GM12878 (cell line): ENCODE data around the gene PYGO2. TPM values are rescaled to one million over a fixed set of nuclear protein-coding genes. Genes with fewer than 3 reads are reported as not detected.

ENCODE experiments used
- ATAC-seq: fragments of 200-7000 bp; cut with Tn5 transposase; 3 replicates; pipeline ENCODE4 v1.9.1; 2020; ENCODE audit warnings: mild to moderate bottlenecking, moderate library complexity
- BruUV-seq: library from RNA; stranded (reverse); fragments of 400-500 nt; replicated peaks from 2 replicates; lab custom pipeline; 2021; lab: Mats Ljungman, UMichigan
- CTCF ChIA-PET: fragments of 300-600 bp; sonication (Branson Sonifier 250); formaldehyde crosslinking; extraction: SDS; loops from one replicate; lab custom pipeline; 2021; ENCODE audit warnings: inconsistent platforms; lab: Yijun Ruan, JAX
- POLR2A ChIA-PET: fragments of 350-600 bp; formaldehyde crosslinking; extraction: SDS; loops from one replicate; lab custom pipeline; 2021; ENCODE audit warnings: inconsistent platforms; lab: Charles Lee
- RAD21 ChIA-PET: fragments of 300-600 bp; sonication (Branson Sonifier 250); formaldehyde crosslinking; loops from one replicate; lab custom pipeline; 2023; ENCODE audit warnings: antibody characterized with exemption; ENCODE audit not compliant: unreplicated experiment; lab: Charles Lee
- SMC1A ChIA-PET: fragments of 300-600 bp; sonication (Branson Sonifier 250); formaldehyde crosslinking; loops from one replicate; lab custom pipeline; 2023; ENCODE audit not compliant: unreplicated experiment, uncharacterized antibody; lab: Charles Lee
- DNase-seq: peaks from one replicate; pipeline ENCODE4 v3.0.0-alpha.2; 2011; ENCODE audit warnings: low read depth, low spot score
- FAIRE-seq: peaks from 3 replicates; lab custom pipeline; 2011; peaks lifted over from hg19 to GRCh38; lab: Jason Lieb, UNC
- H2AFZ ChIP-seq: 2 replicates; pipeline ENCODE4 v1.6.0; 2011; ENCODE audit warnings: low read depth, low read length, control low read depth; ENCODE audit not compliant: control insufficient read depth
- H3K27ac ChIP-seq: 2 replicates; pipeline ENCODE4 v1.5.1; 2011; ENCODE audit warnings: control low read depth; ENCODE audit not compliant: control insufficient read depth, insufficient read depth
- H3K27me3 ChIP-seq, 2 experiments: replicated peaks in 1 of 2; 2 replicates each; pipeline versions ENCODE4 v1.6.0 to v1.6.1; 2011; ENCODE audit warnings: low read length in 1 of 2; ENCODE audit not compliant: control insufficient read depth in 2 of 2, insufficient read depth in 2 of 2
- H3K36me3 ChIP-seq, 2 experiments: 2 replicates each; pipeline ENCODE4 v1.5.1; 2011; ENCODE audit warnings: low read length in 1 of 2; ENCODE audit not compliant: control insufficient read depth in 2 of 2, insufficient read depth in 2 of 2
- H3K4me1 ChIP-seq: 2 replicates; pipeline ENCODE4 v1.6.1; 2011; ENCODE audit warnings: mild to moderate bottlenecking, low read length, moderate library complexity, mixed read lengths; ENCODE audit not compliant: control insufficient read depth, insufficient read depth
- H3K4me2 ChIP-seq: 2 replicates; pipeline ENCODE4 v1.6.0; 2011; ENCODE audit warnings: control low read depth; ENCODE audit not compliant: control insufficient read depth, insufficient read depth
- H3K4me3 ChIP-seq: fragments of 200-600 bp; sonication (generic); 2 replicates; pipeline ENCODE4 v1.5.1; 2016
- H3K79me2 ChIP-seq: 2 replicates; pipeline ENCODE4 v1.6.0; 2011; ENCODE audit warnings: low read length; ENCODE audit not compliant: control insufficient read depth, insufficient read depth
- H3K9ac ChIP-seq: 2 replicates; pipeline ENCODE4 v1.8.0; 2011; ENCODE audit warnings: low read length, control low read depth, mixed read lengths; ENCODE audit not compliant: control insufficient read depth, insufficient read depth
- H3K9me3 ChIP-seq: replicated peaks from 3 replicates; pipeline ENCODE4 v1.5.1; 2011; ENCODE audit warnings: mild to moderate bottlenecking, low read length; ENCODE audit not compliant: control insufficient read depth, insufficient read depth
- H4K20me1 ChIP-seq: 2 replicates; pipeline ENCODE4 v1.6.0; 2011; ENCODE audit not compliant: control insufficient read depth, insufficient read depth
- CHD4 ChIP-seq: fragments of 200-600 bp; sonication (generic); IDR thresholded peaks from 2 replicates; pipeline ENCODE4 v1.6.1; 2016; ENCODE audit warnings: mild to moderate bottlenecking
- E2F8 ChIP-seq: fragments of 450-650 bp; IDR thresholded peaks from 2 replicates; pipeline ENCODE4 v1.6.1; 2018; ENCODE audit warnings: mild to moderate bottlenecking, low read depth, moderate library complexity; ENCODE audit not compliant: partially characterized antibody
- EED ChIP-seq: sonication (generic); IDR thresholded peaks from 2 replicates; pipeline ENCODE4 v1.6.1; 2016; ENCODE audit warnings: antibody characterized with exemption, low read depth
- EZH2 ChIP-seq: IDR thresholded peaks from 2 replicates; pipeline ENCODE4 v1.6.1; 2012; ENCODE audit warnings: low read depth, mild to moderate bottlenecking, control low read depth, inconsistent platforms, low read length, borderline replicate concordance; ENCODE audit not compliant: control insufficient read depth
- GATAD2B ChIP-seq: fragments of 450-650 bp; conservative IDR thresholded peaks from 2 replicates; pipeline ENCODE4 v1.6.1; 2017; ENCODE audit warnings: low read depth, mild to moderate bottlenecking, moderate library complexity
- JUND ChIP-seq: IDR thresholded peaks from 2 replicates; pipeline ENCODE4 v1.6.1; 2012; ENCODE audit warnings: low read depth, mild to moderate bottlenecking, low read length, improper control_type of control experiment, moderate library complexity
- MYB ChIP-seq: fragments of 150-350 bp; IDR thresholded peaks from 2 replicates; pipeline ENCODE4 v1.6.1; 2014; ENCODE audit warnings: mild to moderate bottlenecking, low read depth, low read length, borderline replicate concordance
- NKRF ChIP-seq: fragments of 450-650 bp; conservative IDR thresholded peaks from 2 replicates; pipeline ENCODE4 v1.6.1; 2017; ENCODE audit warnings: mild to moderate bottlenecking, moderate library complexity
- POLR2A ChIP-seq: IDR thresholded peaks from 2 replicates; pipeline ENCODE4 v1.6.1; 2011; ENCODE audit warnings: low read depth, mild to moderate bottlenecking, low read length
- STAT3 ChIP-seq: IDR thresholded peaks from 2 replicates; pipeline ENCODE4 v1.6.1; 2011; ENCODE audit warnings: low read depth, low read length, improper control_type of control experiment
- ZBTB33 ChIP-seq: fragments of 450-650 bp; IDR thresholded peaks from 2 replicates; pipeline ENCODE4 v1.6.1; 2017; ENCODE audit warnings: mild to moderate bottlenecking
- ZNF207 ChIP-seq: fragments of 450-650 bp; IDR thresholded peaks from 2 replicates; pipeline ENCODE4 v1.6.1; 2014; ENCODE audit warnings: antibody characterized with exemption, mild to moderate bottlenecking, borderline replicate concordance
- WGBS: methylation state at CpG from one replicate; pipeline ENCODE4 v1.1.6; 2016; ENCODE audit warnings: low lambda C conversion rate; ENCODE audit not compliant: insufficient replicate concordance, insufficient coverage; ENCODE audit errors: missing lambda C conversion rate; 5-methylcytosine and 5-hydroxymethylcytosine counted together
- in situ Hi-C: fragments of 300-500 bp; cut with MboI; formaldehyde crosslinking; loops from 9 replicates; pipeline ENCODE4 v1.14.3; 2018; ENCODE audit warnings: mixed read lengths
- intact Hi-C: fragments of 100-400 bp; cut with micrococcal nuclease; formaldehyde crosslinking; loops from one replicate; pipeline ENCODE4 v1.14.2; 2022; ENCODE audit not compliant: unreplicated experiment
- polyA plus RNA-seq, 11 experiments: library from polyadenylated mRNA; depleted of rRNA in 4 of 11; unstranded in 6 of 11; stranded (reverse) in 5 of 11; fragments of >200 nt; fragmentation: Nextera tagmentation in 4 of 11; fragmentation: Illumina TruSeq in 1 of 11; extraction: Ambion mirVana in 4 of 11; extraction: Trizol in 1 of 11; gene quantifications; 1 replicate in 1 of 11; 2 replicates in 10 of 11; pipeline versions ENCODE4 v1.2.1 to v1.2.3, GENCODE V29; 2011 to 2016; ENCODE audit warnings: inconsistent platforms in 2 of 11, missing spikeins in 2 of 11, low read depth in 1 of 11
- total RNA-seq, 4 experiments: library from RNA; depleted of rRNA in 3 of 4; stranded (reverse); fragments of >200 nt in 3 of 4; fragmentation: Illumina TruSeq in 1 of 4; extraction: Trizol in 1 of 4; gene quantifications; 2 replicates each; pipeline versions ENCODE4 v1.2.1 to v1.2.3, GENCODE V29; 2013 to 2021

The PYGO2 gene
- total and polyA plus RNA-seq, 10 of the 15 experiments (the other 5 are each of a cell fraction or from before 2014, with no cell fraction given) = 8.1 to 33.8 (median 23.5) TPM

GRCh38 chr1:155003766-155004351 lies 42.3 kb upstream of the PYGO2 start (continued):
- TF ChIP-seq STAT3 (no peak), CHD4 (no peak), GATAD2B (0 out of 2 replicates have a peak, but pooled peaks have one; percentile 19)

GRCh38 chr1:155003227-155003765 lies 41.7 kb upstream of the PYGO2 start:
- H3K79me2 ChIP-seq = peaks cover 57% of the 10 kb centered on the region
- H3K27me3 ChIP-seq = no peaks in the 10 kb centered on the region
- H3K27ac ChIP-seq = peak overlapping the region; percentile 91
- no peak for DNase-seq
- SMC1A ChIA-PET = interaction anchor here (1.2 to 1.4 kb wide), 4 partner anchors 9 to 30 kb away, joined by 3 to 4 read pairs (median 4); no protein-coding TSS in a partner anchor
- WGBS = under 1% methylated on average over 25 of the region's 37 CpGs
- in situ Hi-C loops = no loop called here
- CTCF ChIA-PET = interaction anchor here (0.8 to 2.1 kb wide), 2 partner anchors 14 to 19 kb away, joined by 5 to 18 read pairs; no protein-coding TSS in a partner anchor
- H3K36me3 ChIP-seq = no peaks in the 10 kb centered on the region; a peak in 1 of 4 replicates
- no peak for FAIRE-seq
- H3K4me3 ChIP-seq = peak overlapping the region; percentile 99
- no peaks in the 10 kb centered on the region for H3K9me3 ChIP-seq
- peak overlapping the region; percentile 98 for H3K4me2 ChIP-seq
- H3K4me1 ChIP-seq = peaks cover 38% of the 10 kb centered on the region
- ATAC-seq = no peak
- BruUV-seq = TSS peak; percentile 28
- peak overlapping the region; percentile 85 for H3K9ac ChIP-seq
- POLR2A ChIA-PET = interaction anchor here (0.8 to 1.9 kb wide), 7 partner anchors 15 to 59 kb away, joined by 3 to 8 read pairs (median 4); partner anchors contain the start of gene SHC1
- intact Hi-C loops = loop anchor here (2.0 to 5.0 kb wide), 2 partner anchors 14 to 41 kb away; partner anchors contain the start of gene PYGO2
- RAD21 ChIA-PET = interaction anchor here (1.1 to 3.3 kb wide), 4 partner anchors 12 to 82 kb away, joined by 4 to 14 read pairs (median 4); partner anchors contain the start of gene PBXIP1
- peak overlapping the region; percentile 48; the same call in 1 of the 2 replicates for H2AFZ ChIP-seq
- H4K20me1 ChIP-seq = 0 out of 2 replicates have a peak, but pooled peaks cover 3% of the 10 kb centered on the region
- TF ChIP-seq JUND (no peak), E2F8 (no peak), EZH2 (no peak), MYB (no peak), NKRF (no peak), ZNF207 (no peak), POLR2A (peak; percentile 44; the same call in 1 of the 2 replicates), ZBTB33 (no peak), EED (no peak)
